Mammary epithelial cell (primary cell): ENCODE results near the gene STOX1.

Experiments used
- EZH2 ChIP-seq: IDR thresholded peaks from 2 replicates; pipeline ENCODE4 v1.6.1; 2012; ENCODE audit warnings: low read length, inconsistent platforms, borderline replicate concordance
- TF ChIP-seq, protein P1 (sequence below), 2 donors: IDR thresholded peaks in 1 of 2; conservative IDR thresholded peaks in 1 of 2; 2 replicates each; pipeline ENCODE4 v1.5.1; 2011 to 2012; ENCODE audit warnings: inconsistent platforms in 2 of 2, low read length in 2 of 2, mild to moderate bottlenecking in 2 of 2, control low read depth in 1 of 2, low read depth in 1 of 2; ENCODE audit not compliant: insufficient read depth in 1 of 2; ENCODE audit errors: extremely low read depth in 1 of 2

DNA sequence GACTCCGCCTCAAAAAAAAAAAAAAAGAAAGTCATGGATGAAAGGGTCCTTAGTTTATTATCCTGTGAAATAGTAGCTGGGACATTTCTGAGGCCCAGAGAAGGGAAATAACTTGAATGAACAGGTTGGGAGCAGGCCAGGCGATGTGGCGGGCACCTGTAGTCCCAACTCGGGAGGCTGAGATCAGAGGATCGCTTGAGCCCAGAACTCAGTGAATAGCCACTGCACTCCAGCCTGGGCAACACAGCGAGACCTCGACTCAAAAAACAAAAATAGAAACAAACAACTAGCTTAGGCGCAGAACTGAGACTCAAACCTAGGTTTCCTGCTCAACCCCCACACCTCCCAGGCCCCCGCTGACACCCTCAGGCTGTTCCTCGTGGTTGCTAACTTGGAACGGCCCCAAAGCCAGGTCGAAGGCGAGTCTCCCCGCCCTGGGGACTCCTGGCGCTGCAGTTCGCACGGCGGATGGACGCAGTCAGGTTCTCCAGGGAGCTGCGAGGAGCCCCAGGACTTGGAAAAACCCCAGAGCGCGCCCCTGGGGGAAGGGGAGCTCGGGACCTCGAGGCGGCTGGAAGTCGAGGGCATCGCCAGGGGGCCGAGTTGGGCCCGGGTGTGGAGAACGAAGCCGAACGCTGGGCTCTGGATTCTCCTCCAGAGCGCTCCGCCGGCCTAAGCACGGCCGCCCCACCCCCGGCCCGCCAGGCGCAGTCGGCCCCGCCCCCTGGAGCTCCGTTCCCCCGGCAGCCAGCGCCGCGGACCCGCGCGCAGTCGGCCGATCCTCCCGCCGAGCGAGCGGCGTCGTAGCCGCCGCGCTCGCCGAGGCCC lies at the start of gene STOX1:
- TF ChIP-seq, protein P1, sequence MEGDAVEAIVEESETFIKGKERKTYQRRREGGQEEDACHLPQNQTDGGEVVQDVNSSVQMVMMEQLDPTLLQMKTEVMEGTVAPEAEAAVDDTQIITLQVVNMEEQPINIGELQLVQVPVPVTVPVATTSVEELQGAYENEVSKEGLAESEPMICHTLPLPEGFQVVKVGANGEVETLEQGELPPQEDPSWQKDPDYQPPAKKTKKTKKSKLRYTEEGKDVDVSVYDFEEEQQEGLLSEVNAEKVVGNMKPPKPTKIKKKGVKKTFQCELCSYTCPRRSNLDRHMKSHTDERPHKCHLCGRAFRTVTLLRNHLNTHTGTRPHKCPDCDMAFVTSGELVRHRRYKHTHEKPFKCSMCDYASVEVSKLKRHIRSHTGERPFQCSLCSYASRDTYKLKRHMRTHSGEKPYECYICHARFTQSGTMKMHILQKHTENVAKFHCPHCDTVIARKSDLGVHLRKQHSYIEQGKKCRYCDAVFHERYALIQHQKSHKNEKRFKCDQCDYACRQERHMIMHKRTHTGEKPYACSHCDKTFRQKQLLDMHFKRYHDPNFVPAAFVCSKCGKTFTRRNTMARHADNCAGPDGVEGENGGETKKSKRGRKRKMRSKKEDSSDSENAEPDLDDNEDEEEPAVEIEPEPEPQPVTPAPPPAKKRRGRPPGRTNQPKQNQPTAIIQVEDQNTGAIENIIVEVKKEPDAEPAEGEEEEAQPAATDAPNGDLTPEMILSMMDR (conservative IDR thresholded peaks at IDR 0.05 in 1 of 2, IDR thresholded peaks at IDR 0.05 in 1 of 2; ENCODE audit: extremely low read depth in 1 of 2, insufficient read depth in 1 of 2, low read depth in 1 of 2, low read length in 2 of 2): peak in 1 of 2 donors; percentile 3
- TF ChIP-seq EZH2: no peak
